Neural crest cell (in vitro differentiated cells): ENCODE data around the gene DISP3. TPM values are rescaled to one million over a fixed set of nuclear protein-coding genes. Genes with fewer than 3 reads are reported as not detected.

Source experiments
- DNase-seq: peaks from one replicate; pipeline ENCODE4 v3.0.0; 2021; ENCODE audit warnings: low read depth, mixed read lengths, low spot score
- H3K27ac Mint-ChIP-seq: one replicate; pipeline ENCODE4 v1.8.0; 2021; ENCODE audit warnings: mild to moderate bottlenecking, mixed read lengths; ENCODE audit not compliant: unreplicated experiment
- H3K27me3 Mint-ChIP-seq: 2 replicates; pipeline ENCODE4 v1.8.0; 2021; ENCODE audit warnings: low read depth, mild to moderate bottlenecking, mixed read lengths
- H3K36me3 Mint-ChIP-seq: 2 replicates; pipeline ENCODE4 v1.8.0; 2021; ENCODE audit warnings: low read depth, mild to moderate bottlenecking, mixed read lengths
- H3K4me1 Mint-ChIP-seq: 2 replicates; pipeline ENCODE4 v1.8.0; 2021; ENCODE audit warnings: mixed read lengths
- H3K4me3 Mint-ChIP-seq: one replicate; pipeline ENCODE4 v1.8.0; 2021; ENCODE audit warnings: mild to moderate bottlenecking, mixed read lengths
- H3K9me3 Mint-ChIP-seq: 2 replicates; pipeline ENCODE4 v1.8.0; 2021; ENCODE audit warnings: mixed read lengths
- total RNA-seq: library from RNA; stranded (reverse); gene quantifications from 2 replicates; pipeline ENCODE4 v1.2.1, GENCODE V29; 2021
- TF ChIP-seq, protein P1 (sequence below): fragments of 200-600 bp; sonication (generic); conservative IDR thresholded peaks from 2 replicates; pipeline ENCODE4 v1.5.0; 2021; ENCODE audit warnings: antibody characterized with exemption, mild to moderate bottlenecking

DISP3 gene
- total RNA-seq, 1 donor from 2014 or later = 9.1 TPM

DNA sequence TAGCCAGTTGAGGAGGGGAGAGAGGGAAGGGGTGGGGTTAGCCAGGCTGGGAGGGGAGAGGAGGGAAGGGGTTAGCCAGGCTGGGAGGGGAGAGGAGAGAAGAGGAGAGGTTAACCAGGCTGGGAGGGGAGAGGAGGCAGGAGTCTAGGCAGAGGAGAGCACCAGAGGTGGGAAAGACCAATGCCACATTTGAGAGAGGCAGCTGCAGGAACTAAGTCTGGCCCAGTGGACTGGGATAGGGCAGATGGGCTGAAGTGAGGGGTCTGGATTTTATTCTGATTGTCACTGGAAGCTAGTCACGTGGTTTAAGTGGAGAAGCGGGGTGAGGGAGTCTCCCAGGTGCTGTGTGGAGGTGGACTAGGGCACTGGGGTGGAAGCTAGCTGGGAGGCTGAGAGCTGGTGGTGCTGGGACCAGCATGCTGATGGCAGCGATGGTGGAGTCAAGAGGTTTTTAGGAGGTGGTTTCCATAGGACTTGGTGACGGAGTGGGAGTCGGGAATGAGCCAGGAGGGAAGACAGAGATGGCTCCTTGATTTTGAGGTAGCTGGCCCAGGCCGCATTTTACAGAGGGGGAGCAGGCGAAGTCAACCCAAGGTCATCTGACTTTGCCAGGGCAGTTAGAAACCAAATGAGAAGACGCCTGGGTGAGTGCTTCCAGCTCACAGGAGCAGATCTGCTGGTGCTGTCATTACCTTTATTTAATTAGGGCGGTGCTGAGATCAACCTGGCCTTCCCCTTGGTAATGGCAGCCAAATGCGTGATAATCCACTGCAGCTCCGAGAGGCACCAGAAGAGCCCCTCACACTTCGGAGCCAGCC lies 42.8 kb downstream of the DISP3 start:
- TF ChIP-seq, protein P1, sequence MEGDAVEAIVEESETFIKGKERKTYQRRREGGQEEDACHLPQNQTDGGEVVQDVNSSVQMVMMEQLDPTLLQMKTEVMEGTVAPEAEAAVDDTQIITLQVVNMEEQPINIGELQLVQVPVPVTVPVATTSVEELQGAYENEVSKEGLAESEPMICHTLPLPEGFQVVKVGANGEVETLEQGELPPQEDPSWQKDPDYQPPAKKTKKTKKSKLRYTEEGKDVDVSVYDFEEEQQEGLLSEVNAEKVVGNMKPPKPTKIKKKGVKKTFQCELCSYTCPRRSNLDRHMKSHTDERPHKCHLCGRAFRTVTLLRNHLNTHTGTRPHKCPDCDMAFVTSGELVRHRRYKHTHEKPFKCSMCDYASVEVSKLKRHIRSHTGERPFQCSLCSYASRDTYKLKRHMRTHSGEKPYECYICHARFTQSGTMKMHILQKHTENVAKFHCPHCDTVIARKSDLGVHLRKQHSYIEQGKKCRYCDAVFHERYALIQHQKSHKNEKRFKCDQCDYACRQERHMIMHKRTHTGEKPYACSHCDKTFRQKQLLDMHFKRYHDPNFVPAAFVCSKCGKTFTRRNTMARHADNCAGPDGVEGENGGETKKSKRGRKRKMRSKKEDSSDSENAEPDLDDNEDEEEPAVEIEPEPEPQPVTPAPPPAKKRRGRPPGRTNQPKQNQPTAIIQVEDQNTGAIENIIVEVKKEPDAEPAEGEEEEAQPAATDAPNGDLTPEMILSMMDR = no peak
- no peaks in the 10 kb centered on the region for H3K36me3 Mint-ChIP-seq
- no peak overlapping the region for H3K4me3 Mint-ChIP-seq
- H3K4me1 Mint-ChIP-seq = no peaks in the 10 kb centered on the region
- DNase-seq = no peak
- H3K9me3 Mint-ChIP-seq = no peaks in the 10 kb centered on the region
- H3K27me3 Mint-ChIP-seq = no peaks in the 10 kb centered on the region
- H3K27ac Mint-ChIP-seq = no peak overlapping the region

DNA sequence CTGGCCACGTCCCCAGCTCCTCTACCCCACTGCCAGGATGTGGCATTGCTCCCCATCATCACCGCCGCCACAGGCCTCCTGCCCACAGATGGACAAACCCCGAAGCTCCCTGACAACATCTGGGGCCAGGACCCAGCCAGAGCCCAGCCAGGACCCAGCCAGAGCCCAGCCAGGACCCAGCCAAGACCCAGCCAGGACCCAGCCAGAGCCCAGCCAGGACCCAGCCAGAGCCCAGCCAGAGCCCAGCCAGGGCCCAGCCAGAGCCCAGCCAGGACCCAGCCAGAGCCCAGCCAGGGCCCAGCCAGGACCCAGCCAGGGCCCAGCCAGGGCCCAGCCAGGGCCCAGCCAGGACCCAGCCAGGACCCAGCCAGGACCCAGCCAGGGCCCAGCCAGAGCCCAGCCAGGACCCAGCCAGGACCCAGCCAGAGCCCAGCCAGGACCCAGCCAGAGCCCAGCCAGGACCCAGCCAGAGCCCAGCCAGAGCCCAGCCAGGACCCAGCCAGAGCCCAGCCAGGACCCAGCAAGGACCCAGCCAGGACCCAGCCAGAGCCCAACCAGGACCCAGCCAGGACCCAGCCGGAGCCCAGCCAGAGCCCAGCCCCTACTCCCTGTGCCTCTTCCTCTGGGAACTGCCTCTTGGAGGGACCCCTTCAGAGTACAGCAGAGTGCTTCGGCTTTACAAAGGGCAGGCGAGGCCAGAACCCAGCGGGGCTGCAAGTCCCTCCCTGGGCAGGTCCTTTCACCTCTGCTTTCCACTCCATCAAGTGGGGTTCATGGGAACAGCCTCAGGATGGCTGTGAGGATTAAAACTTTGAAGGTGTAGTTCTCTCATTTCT lies 43.7 kb downstream of the DISP3 start:
- Mint-ChIP-seq H3K27ac (no peak overlapping the region), H3K9me3 (no peaks in the 10 kb centered on the region), H3K27me3 (no peaks in the 10 kb centered on the region), H3K36me3 (no peaks in the 10 kb centered on the region), H3K4me1 (no peaks in the 10 kb centered on the region), H3K4me3 (no peak overlapping the region)
- DNase-seq = no peak
- TF ChIP-seq, protein P1 = no peak

DNA sequence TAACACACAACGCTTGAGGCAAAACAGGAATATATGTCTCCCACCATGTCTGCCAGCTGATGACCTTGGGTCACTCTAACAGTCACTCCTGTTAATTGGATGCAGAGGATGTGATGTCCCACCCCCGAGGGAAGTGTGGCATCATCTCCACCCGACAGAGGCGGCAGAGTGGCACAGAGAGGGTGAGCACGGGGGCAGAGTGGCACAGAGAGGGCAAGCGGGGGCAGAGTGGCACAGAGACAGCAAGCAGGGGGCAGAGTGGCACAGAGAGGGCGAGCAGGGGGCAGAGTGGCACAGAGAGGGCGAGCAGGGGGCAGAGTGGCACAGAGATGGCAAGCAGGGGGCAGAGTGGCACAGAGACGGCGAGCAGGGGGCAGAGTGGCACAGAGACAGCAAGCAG lies 44.3 kb downstream of the DISP3 start:
- Mint-ChIP-seq H3K27me3 (no peaks in the 10 kb centered on the region), H3K4me3 (no peak overlapping the region), H3K27ac (no peak overlapping the region), H3K9me3 (no peaks in the 10 kb centered on the region), H3K36me3 (no peaks in the 10 kb centered on the region), H3K4me1 (no peaks in the 10 kb centered on the region)
- no peak for DNase-seq
- TF ChIP-seq, protein P1 = no peak

DNA sequence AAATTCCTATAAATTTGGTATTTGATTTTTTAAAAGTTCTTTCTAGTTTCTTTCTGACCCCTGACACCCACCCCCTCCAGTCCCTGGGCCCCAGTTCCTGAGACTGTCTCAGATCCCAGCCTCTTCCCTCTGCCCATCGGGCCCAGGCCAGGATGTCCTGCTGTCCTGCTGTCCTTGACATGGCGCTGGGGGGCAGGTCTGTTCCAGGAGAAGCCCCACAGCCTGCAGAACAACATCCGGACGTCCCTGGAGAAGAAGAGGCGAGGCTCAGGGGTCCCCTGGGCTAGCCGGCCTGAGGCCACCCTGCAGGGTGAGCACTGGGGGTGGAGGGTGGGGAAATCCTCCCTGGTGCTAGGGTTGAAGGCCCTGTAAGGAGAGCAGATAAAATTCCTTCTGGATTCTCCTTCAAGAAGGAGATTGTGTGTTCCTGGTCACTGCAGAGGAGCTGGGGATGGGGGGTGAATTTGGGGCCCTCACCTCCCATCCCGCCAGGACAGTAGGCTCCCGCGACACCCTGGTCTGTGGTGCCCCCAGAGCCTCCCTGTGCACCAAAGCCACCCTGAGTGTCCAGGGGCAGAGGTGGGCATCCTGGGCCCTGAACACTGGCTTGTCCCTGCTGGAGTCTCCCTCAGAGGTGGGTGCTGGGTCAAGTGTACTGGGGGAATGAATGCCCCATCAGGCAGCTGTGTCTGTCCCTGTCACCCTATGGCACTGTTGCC lies 45.0 kb downstream of the DISP3 start:
- H3K36me3 Mint-ChIP-seq = no peaks in the 10 kb centered on the region
- no peak overlapping the region for H3K4me3 Mint-ChIP-seq
- H3K27me3 Mint-ChIP-seq = no peaks in the 10 kb centered on the region
- no peak for DNase-seq
- H3K27ac Mint-ChIP-seq = no peak overlapping the region
- no peaks in the 10 kb centered on the region for H3K4me1 Mint-ChIP-seq
- TF ChIP-seq, protein P1 = no peak
- no peaks in the 10 kb centered on the region for H3K9me3 Mint-ChIP-seq

DNA sequence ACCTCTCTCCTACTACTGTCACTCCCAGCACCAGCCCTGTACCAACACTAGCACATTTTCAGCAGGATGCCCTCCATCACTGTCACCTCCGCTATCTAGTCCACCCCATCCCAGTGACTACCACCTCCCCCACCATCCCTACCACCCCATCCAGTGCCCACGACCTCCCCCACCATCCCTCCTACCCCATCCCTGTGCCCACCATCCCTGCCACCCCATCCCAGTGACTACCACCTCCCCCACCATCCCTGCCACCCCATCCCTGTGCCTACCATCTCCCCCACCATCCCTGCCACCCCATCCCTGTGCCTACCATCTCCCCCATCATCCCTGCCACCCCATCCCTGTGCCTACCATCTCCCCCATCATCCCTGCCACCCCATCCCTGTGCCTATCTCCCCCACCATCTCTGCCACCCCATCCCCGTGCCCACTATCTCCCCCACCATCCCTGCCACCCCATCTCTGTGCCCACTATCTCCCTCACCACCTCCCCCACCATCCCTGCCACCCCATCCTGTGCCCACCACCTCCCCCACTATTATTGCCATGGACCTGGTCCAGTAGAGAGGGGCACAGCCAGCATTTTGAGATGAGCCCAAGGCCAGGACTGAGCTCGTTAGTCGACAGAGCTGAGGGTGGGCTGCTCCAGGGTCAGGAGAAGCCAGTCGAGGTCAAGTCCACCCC lies 45.7 kb downstream of the DISP3 start:
- no peak for DNase-seq

More for the DNA sequence above, 45.7 kb downstream of the DISP3 start:
- Mint-ChIP-seq H3K36me3 (no peaks in the 10 kb centered on the region), H3K27ac (no peak overlapping the region), H3K9me3 (no peaks in the 10 kb centered on the region), H3K27me3 (no peaks in the 10 kb centered on the region), H3K4me1 (no peaks in the 10 kb centered on the region), H3K4me3 (no peak overlapping the region)
- TF ChIP-seq, protein P1 = no peak
